HAP-1 (cell line): ENCODE measurements around the gene STMP1.

Experiments used
- DNase-seq, 2 experiments: peaks; one replicate each; pipeline ENCODE4 v3.0.0-alpha.2; 2016 to 2020; ENCODE audit warnings: low spot score in 2 of 2
- H3K27me3 ChIP-seq: fragments of 250-450 bp; sonication (Bioruptor Pico); 2 replicates; pipeline ENCODE4 v1.5.1; 2020; ENCODE audit warnings: low read depth, mild to moderate bottlenecking, moderate library complexity
- H3K36me3 ChIP-seq: fragments of 250-450 bp; sonication (Bioruptor Pico); replicated peaks from 2 replicates; pipeline ENCODE4 v1.5.1; 2020; ENCODE audit warnings: mild to moderate bottlenecking
- H3K4me1 ChIP-seq: fragments of 250-450 bp; sonication (Bioruptor Pico); 2 replicates; pipeline ENCODE4 v1.5.1; 2020; ENCODE audit warnings: mild to moderate bottlenecking
- H3K4me3 ChIP-seq: fragments of 250-450 bp; sonication (Bioruptor Pico); 2 replicates; pipeline ENCODE4 v1.5.1; 2020; ENCODE audit warnings: mild to moderate bottlenecking, moderate library complexity
- H3K9me3 ChIP-seq: fragments of 250-450 bp; sonication (Bioruptor Pico); 2 replicates; pipeline ENCODE4 v1.5.1; 2020; ENCODE audit warnings: mild to moderate bottlenecking, moderate library complexity
- in situ Hi-C: fragments of 300-500 bp; cut with MboI; formaldehyde crosslinking; loops from 3 replicates; pipeline ENCODE4 v1.14.3; 2020; ENCODE audit warnings: low sequenced_read_pairs, inconsistent platforms, mixed read lengths

STMP1 gene

DNA sequence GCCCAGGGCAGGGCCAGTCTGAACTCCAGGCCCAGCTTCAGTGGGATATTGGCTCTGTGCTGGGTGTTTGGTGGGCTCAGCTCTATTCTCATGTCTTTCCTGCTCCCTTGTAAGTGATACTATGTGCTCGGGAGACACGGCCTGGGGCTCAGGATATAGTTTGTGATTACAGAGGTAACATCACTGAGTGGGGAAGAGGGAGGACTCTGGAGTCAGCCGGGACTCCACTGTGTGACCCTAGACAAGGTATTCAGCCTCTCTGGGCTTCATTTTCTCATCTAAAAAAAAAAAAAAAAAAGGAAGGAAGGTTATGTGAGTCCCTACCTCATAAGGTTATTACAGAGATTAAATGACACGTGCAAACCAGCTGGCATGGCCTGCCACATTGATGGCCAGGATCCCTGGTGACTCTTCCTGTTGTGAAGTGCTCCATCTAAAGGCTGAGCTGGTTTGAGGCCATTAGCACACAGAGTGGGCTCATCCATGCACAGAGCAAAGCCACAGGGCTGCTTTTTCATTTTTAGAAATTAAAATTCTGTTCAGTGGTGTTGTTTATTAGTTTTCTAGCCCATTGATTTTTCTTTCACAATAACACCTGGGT lies 50.0 kb downstream of the STMP1 start:
- H3K27me3 ChIP-seq: no peaks in the 10 kb centered on the region
- no peak overlapping the region for H3K4me3 ChIP-seq
- DNase-seq: no peak
- H3K36me3 ChIP-seq: no peaks in the 10 kb centered on the region
- H3K4me1 ChIP-seq: no peaks in the 10 kb centered on the region
- H3K9me3 ChIP-seq: no peaks in the 10 kb centered on the region
- in situ Hi-C loops: no loop called here

DNA sequence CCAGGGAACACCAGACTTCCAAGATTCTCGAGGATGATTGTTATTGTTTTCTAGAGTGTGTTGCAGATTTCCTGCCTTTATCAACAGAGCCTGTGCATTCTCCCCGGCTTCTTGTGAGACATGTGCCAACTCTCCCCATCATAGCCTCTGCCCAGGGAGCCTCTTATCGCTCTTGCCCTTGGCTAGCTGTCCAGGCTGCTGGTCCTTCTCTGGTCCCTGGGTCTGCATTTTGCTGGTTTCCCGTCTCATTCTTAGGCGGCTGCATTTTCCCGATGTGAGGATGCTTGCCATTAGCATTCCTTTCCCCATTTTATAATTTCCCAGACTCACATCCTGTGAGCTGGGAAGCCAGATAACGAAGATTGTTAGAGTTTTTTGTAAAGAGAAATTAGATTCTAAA lies 50.5 kb downstream of the STMP1 start:
- Histone ChIP-seq H3K36me3 (no peaks in the 10 kb centered on the region), H3K4me3 (no peak overlapping the region), H3K4me1 (no peaks in the 10 kb centered on the region), H3K27me3 (no peaks in the 10 kb centered on the region), H3K9me3 (no peaks in the 10 kb centered on the region)
- DNase-seq: no peak
- in situ Hi-C loops: no loop called here

DNA sequence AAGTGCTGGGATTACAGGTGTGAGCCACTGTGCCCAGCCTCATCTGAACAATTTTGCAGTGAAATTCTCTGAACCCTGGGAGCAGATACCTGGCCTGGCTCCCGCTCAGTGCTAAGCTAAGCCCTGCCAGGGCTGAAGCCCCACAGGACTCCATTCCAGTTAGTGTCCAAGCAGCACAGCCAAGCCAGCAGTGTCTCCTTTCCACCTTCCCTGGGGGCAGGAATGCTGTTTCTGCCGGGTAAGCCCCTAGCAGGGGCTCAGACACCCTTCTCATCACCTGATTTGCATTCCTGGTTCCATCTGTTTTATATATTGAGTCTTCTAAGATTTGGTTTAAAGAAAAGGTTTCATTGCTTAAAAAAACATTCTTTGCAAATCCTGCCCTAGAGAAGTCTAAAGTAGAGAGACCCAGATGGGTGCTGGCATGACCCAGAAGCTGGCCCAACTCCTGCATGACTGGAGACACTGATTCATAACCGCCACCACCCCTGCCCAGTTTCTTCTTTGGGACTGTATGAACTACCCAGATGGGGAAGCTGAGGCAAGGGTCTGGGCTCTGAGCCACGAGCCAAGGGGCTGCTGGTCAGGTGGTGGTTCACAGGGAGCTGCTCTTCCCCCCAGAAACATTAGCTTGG lies 51.6 kb downstream of the STMP1 start:
- DNase-seq: no peak
- in situ Hi-C loops: no loop called here
- no peaks in the 10 kb centered on the region for H3K4me1 ChIP-seq
- H3K9me3 ChIP-seq: no peaks in the 10 kb centered on the region
- no peaks in the 10 kb centered on the region for H3K36me3 ChIP-seq
- H3K4me3 ChIP-seq: no peak overlapping the region
- H3K27me3 ChIP-seq: no peaks in the 10 kb centered on the region

DNA sequence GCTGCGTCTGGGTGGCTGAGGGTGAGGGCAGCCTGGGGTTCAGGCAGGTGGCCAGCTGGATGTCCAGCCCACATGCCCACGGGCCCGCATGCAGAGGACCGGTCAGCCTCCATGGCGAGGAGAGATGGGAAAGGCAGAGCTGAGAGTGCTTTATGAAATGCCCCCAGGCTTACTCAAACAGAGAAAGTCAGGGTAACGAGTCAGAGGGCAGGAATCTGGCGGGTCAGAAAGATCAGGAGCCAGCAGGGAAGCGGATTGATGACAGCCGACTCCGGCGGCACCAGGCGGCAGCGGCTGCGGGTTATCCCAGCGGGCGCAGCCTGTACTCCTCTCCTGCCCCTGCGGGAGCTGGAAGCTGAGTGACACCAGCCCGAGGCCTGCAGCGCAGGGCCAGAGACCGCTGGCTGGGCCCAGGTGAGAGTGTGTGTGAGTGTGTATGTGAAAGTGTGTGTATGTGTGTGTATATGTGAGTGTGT lies 52.3 kb downstream of the STMP1 start:
- DNase-seq: no peak
- no peaks in the 10 kb centered on the region for H3K27me3 ChIP-seq
- H3K9me3 ChIP-seq: no peaks in the 10 kb centered on the region
- in situ Hi-C loops: no loop called here
- no peaks in the 10 kb centered on the region for H3K4me1 ChIP-seq
- H3K36me3 ChIP-seq: no peaks in the 10 kb centered on the region
- H3K4me3 ChIP-seq: no peak overlapping the region

DNA sequence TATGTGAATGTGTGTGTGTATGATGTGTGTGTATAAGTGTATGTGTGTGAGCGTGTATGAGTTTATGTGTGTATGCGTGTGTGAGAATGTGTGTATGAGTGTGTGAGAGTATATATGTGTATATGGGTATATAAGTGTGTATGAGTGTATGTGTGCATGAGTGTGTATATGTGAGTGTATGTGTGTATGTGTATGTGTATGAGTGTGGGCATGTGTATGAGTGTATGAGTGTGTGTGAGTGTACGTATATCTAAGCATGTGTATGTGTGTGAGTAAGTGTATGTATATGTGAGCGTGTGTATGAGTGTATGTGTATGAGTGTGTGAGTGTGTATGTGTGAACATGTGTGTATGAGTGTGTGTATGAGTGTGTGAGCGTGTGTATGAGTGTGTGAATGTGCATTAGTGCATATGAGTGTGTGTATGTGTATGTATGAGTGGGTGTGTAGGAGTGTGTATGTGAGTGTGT lies 52.8 kb downstream of the STMP1 start:
- no peak for DNase-seq
- H3K36me3 ChIP-seq: no peaks in the 10 kb centered on the region
- H3K27me3 ChIP-seq: no peaks in the 10 kb centered on the region
- H3K4me1 ChIP-seq: no peaks in the 10 kb centered on the region
- in situ Hi-C loops: no loop called here
- no peaks in the 10 kb centered on the region for H3K9me3 ChIP-seq
- no peak overlapping the region for H3K4me3 ChIP-seq

GRCh38 chr7:135715673-135716072 lies 53.4 kb downstream of the STMP1 start:
- Histone ChIP-seq H3K4me1 (no peaks in the 10 kb centered on the region), H3K36me3 (no peaks in the 10 kb centered on the region), H3K4me3 (no peak overlapping the region), H3K27me3 (no peaks in the 10 kb centered on the region), H3K9me3 (no peaks in the 10 kb centered on the region)
- in situ Hi-C loops: no loop called here
- DNase-seq: no peak

GRCh38 chr7:135716677-135717238 lies 54.4 kb downstream of the STMP1 start:
- H3K4me3 ChIP-seq: no peak overlapping the region
- H3K4me1 ChIP-seq: no peaks in the 10 kb centered on the region
- DNase-seq: no peak
- H3K36me3 ChIP-seq: no peaks in the 10 kb centered on the region
- H3K9me3 ChIP-seq: no peaks in the 10 kb centered on the region
- no peaks in the 10 kb centered on the region for H3K27me3 ChIP-seq
- in situ Hi-C loops: no loop called here

- no peaks in the 10 kb centered on the region for H3K9me3 ChIP-seq
- no peaks in the 10 kb centered on the region for H3K36me3 ChIP-seq
- H3K4me3 ChIP-seq: no peak overlapping the region
- H3K27me3 ChIP-seq: no peaks in the 10 kb centered on the region
- in situ Hi-C loops: no loop called here
- H3K4me1 ChIP-seq: no peaks in the 10 kb centered on the region
- DNase-seq: no peak
Measured at GRCh38 chr7:135717693-135718092, 55.4 kb downstream of the STMP1 start.

GRCh38 chr7:135718219-135718618 lies 55.9 kb downstream of the STMP1 start:
- no peaks in the 10 kb centered on the region for H3K36me3 ChIP-seq
- in situ Hi-C loops: no loop called here
- no peaks in the 10 kb centered on the region for H3K27me3 ChIP-seq
- no peaks in the 10 kb centered on the region for H3K9me3 ChIP-seq
- H3K4me1 ChIP-seq: no peaks in the 10 kb centered on the region
- DNase-seq: no peak
- H3K4me3 ChIP-seq: no peak overlapping the region

- in situ Hi-C loops: no loop called here
- no peak for DNase-seq
- no peaks in the 10 kb centered on the region for H3K27me3 ChIP-seq
Measured at GRCh38 chr7:135718794-135719437, 56.6 kb downstream of the STMP1 start.

GRCh38 chr7:135719688-135720087 lies 57.4 kb downstream of the STMP1 start:
- in situ Hi-C loops: no loop called here
- H3K36me3 ChIP-seq: no peaks in the 10 kb centered on the region
- DNase-seq: no peak

More at GRCh38 chr7:135718794-135719437, 56.6 kb downstream of the STMP1 start:
- Histone ChIP-seq H3K36me3 (no peaks in the 10 kb centered on the region), H3K4me1 (no peaks in the 10 kb centered on the region), H3K4me3 (no peak overlapping the region), H3K9me3 (no peaks in the 10 kb centered on the region)

DNA sequence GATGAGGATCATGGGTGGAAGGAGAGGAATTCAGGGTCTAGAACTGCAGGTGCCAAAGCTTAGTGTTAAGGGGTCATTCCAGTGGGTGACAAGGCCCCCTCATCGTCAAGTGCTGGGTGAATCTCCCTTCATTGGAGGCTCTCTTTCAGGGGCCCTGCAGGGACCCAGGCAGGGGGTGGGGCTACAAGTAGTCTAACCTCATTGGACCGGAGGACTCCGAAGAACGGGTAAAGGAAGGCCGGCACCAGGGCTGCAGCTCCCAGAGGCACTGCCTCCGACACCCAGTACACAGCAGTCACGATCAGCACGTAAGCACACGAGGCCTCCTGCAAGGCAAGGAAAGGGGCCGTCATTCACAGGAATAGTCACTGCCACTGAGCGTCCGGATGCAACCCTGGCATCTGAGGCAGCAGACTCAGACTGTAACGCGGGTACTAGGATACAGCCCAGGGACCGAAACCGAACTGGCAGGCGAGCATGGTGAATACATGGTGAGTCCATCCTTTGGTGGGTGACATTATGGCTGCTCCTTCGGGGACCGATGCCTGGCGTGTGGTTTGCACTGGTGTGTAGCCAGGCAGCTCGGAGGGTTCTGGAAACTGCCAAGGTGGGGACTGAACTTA lies 59.0 kb downstream of the STMP1 start:
- no peaks in the 10 kb centered on the region for H3K36me3 ChIP-seq
- in situ Hi-C loops: no loop called here
- H3K27me3 ChIP-seq: no peaks in the 10 kb centered on the region
- no peak overlapping the region for H3K4me3 ChIP-seq
- no peaks in the 10 kb centered on the region for H3K4me1 ChIP-seq
- no peaks in the 10 kb centered on the region for H3K9me3 ChIP-seq
- DNase-seq: no peak

More at GRCh38 chr7:135719688-135720087, 57.4 kb downstream of the STMP1 start:
- no peaks in the 10 kb centered on the region for H3K9me3 ChIP-seq
- H3K27me3 ChIP-seq: no peaks in the 10 kb centered on the region
- H3K4me1 ChIP-seq: no peaks in the 10 kb centered on the region
- H3K4me3 ChIP-seq: no peak overlapping the region

- Histone ChIP-seq H3K4me3 (no peak overlapping the region), H3K9me3 (no peaks in the 10 kb centered on the region), H3K27me3 (no peaks in the 10 kb centered on the region), H3K4me1 (no peaks in the 10 kb centered on the region), H3K36me3 (no peaks in the 10 kb centered on the region)
- in situ Hi-C loops: no loop called here
- DNase-seq: no peak
Measured at GRCh38 chr7:135723411-135723810, 61.1 kb downstream of the STMP1 start.
